ENCODE data around the gene ZNF444.

DNA sequence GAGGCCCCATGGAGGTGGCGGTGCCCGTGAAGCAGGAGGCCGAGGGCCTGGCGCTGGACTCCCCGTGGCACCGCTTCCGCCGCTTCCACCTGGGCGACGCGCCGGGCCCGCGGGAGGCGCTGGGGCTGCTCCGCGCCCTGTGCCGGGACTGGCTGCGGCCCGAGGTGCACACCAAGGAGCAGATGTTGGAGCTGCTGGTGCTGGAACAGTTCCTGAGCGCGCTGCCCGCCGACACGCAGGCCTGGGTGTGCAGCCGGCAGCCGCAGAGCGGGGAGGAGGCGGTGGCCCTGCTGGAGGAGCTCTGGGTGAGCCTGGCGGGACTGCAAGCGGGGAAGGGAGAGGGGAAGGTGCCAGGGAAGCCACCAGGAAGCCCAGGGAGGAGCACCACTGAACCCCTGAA lies 5.8 kb downstream of the ZNF444 start:
- TF ChIP-seq SIN3A (IDR thresholded peaks at IDR 0.05; ENCODE audit: borderline replicate concordance, insufficient read depth, low read length) = no peak
- TF ChIP-seq, protein P1, sequence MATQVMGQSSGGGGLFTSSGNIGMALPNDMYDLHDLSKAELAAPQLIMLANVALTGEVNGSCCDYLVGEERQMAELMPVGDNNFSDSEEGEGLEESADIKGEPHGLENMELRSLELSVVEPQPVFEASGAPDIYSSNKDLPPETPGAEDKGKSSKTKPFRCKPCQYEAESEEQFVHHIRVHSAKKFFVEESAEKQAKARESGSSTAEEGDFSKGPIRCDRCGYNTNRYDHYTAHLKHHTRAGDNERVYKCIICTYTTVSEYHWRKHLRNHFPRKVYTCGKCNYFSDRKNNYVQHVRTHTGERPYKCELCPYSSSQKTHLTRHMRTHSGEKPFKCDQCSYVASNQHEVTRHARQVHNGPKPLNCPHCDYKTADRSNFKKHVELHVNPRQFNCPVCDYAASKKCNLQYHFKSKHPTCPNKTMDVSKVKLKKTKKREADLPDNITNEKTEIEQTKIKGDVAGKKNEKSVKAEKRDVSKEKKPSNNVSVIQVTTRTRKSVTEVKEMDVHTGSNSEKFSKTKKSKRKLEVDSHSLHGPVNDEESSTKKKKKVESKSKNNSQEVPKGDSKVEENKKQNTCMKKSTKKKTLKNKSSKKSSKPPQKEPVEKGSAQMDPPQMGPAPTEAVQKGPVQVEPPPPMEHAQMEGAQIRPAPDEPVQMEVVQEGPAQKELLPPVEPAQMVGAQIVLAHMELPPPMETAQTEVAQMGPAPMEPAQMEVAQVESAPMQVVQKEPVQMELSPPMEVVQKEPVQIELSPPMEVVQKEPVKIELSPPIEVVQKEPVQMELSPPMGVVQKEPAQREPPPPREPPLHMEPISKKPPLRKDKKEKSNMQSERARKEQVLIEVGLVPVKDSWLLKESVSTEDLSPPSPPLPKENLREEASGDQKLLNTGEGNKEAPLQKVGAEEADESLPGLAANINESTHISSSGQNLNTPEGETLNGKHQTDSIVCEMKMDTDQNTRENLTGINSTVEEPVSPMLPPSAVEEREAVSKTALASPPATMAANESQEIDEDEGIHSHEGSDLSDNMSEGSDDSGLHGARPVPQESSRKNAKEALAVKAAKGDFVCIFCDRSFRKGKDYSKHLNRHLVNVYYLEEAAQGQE (IDR thresholded peaks at IDR 0.05; ENCODE audit: insufficient read depth in 1 of 2, low read depth in 2 of 2, low read length in 2 of 2) = no peak

Data from PFSK-1 (cell line).